SKM-1 (cell line): Measurements from ENCODE around the gene MTHFSD.

Experiments
- DNase-seq: peaks from one replicate; lab custom pipeline; 2025; ENCODE audit not compliant: unreplicated experiment; lab: John Stamatoyannopoulos, UW

Gene MTHFSD

GRCh38 chr16:86492267-86492960 lies 62.6 kb downstream of the MTHFSD start:
- no peak for DNase-seq

DNA sequence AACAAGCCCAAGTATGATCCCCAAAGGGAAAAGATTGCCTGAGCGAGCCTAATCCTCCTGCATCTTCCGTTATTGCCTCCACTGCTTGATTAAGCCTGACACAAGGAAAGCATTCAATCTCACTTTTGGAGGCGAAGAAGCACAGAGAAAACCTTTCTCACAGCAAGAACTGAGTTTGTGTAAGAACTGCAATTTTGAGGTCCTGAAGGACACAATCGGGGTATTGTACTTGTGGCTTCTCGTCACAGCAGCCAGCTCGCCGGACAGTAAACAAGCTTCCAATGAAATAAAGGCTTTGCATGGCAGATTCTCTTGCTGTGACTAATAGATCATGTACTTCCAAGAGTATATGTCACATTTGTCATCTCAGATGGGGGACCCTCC lies 63.4 kb downstream of the MTHFSD start:
- DNase-seq: no peak

DNA sequence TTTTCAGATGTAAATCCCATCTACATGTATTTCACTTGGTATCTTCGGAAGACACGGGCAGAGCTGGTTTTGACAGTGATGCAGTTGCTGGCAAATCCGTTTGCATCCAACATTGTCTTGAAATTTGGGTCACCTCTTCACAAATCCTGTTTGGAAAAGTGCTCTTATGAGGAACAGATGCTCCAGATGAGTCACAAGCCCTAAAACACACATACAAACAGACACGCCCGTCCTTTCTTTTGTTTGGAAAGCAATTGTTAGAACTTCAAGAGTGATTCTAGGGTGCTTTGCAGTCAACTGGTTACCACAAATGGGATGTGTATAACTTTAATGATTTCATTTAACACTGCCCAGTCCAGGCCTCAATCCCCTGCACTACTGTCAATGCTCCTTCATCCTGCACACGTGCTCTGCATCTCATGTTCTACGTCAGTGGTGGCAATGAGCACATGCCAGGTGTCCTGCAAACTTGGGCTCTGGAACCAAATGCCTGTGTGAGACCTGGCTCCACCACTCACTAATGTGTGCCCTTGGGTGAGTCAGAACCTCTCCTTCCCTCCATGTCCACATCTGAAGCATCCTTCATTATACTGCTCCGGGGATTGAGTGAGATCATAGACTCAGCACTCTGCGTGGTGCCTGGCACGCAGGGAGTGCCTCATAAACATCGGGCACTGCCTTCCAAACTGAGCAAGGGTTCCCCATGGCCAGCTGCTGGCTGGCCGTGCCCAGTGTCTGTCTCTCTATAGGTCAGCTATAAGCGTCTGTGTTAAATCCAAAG lies 64.0 kb downstream of the MTHFSD start:
- no peak for DNase-seq

GRCh38 chr16:86485746-86486145 lies 69.3 kb downstream of the MTHFSD start:
- no peak for DNase-seq

GRCh38 chr16:86484240-86484639 lies 70.8 kb downstream of the MTHFSD start:
- no peak for DNase-seq

DNA sequence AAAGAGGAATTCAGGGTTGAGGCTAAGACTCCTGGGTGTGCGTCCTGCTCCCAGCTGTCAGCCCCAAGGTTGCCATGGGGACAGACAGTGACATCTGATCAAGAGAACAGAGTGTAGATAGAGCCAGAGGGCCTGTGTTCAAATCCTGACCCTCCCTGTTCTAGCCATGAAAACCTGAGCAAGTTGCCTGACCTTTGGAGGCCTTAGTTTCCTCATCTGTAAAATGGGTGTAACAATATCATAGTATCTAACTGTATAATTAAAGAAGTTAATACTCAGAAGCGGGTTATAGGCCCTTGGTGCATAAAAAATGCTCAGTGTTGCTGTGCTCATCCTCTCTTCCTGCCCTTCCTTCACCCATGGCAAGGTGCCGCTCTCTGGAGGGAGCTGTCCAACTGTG lies 73.4 kb downstream of the MTHFSD start:
- DNase-seq: no peak

GRCh38 chr16:86480444-86480843 lies 74.6 kb downstream of the MTHFSD start:
- no peak for DNase-seq
